Mammary epithelial cell (primary cell): Measurements from ENCODE around the gene CCDC107.

Experiments used
- CTCF ChIP-seq, 2 donors: IDR thresholded peaks in 1 of 2; conservative IDR thresholded peaks in 1 of 2; 2 replicates each; pipeline ENCODE4 v1.5.1; 2011 to 2012; ENCODE audit warnings: inconsistent platforms in 2 of 2, low read length in 2 of 2, mild to moderate bottlenecking in 2 of 2, control low read depth in 1 of 2, low read depth in 1 of 2; ENCODE audit not compliant: insufficient read depth in 1 of 2; ENCODE audit errors: extremely low read depth in 1 of 2
- EZH2 ChIP-seq: IDR thresholded peaks from 2 replicates; pipeline ENCODE4 v1.6.1; 2012; ENCODE audit warnings: low read length, inconsistent platforms, borderline replicate concordance

- no peak for TF ChIP-seq CTCF (conservative IDR thresholded peaks at IDR 0.05 in 1 of 2, IDR thresholded peaks at IDR 0.05 in 1 of 2; ENCODE audit: extremely low read depth in 1 of 2, insufficient read depth in 1 of 2, low read depth in 1 of 2, low read length in 2 of 2)
- no peak for TF ChIP-seq EZH2
Measured at GRCh38 chr9:35680331-35681105, 22.4 kb downstream of the CCDC107 start.
